OCI-LY1 (cell line): ENCODE data around the gene SULT2B1.

Experiments used
- H2AFZ ChIP-seq: fragments of 200-600 bp; sonication (generic), shearing (Covaris generic); 2 replicates; pipeline ENCODE4 v1.6.0; 2014; ENCODE audit warnings: antibody characterized with exemption, mild to moderate bottlenecking, low read length
- H3F3A ChIP-seq: fragments of 200-600 bp; sonication (generic), shearing (Covaris generic); 2 replicates; pipeline ENCODE4 v1.6.0; 2014; ENCODE audit warnings: mild to moderate bottlenecking, antibody characterized with exemption, low read length, moderate library complexity; ENCODE audit not compliant: insufficient read depth
- H3K27ac ChIP-seq: fragments of 200-600 bp; sonication (generic); 2 replicates; pipeline ENCODE4 v1.5.1; 2014; ENCODE audit warnings: low read length, mixed run types, mild to moderate bottlenecking, low read depth; ENCODE audit not compliant: poor library complexity, severe bottlenecking
- H3K27me3 ChIP-seq: fragments of 200-600 bp; sonication (generic); 2 replicates; pipeline ENCODE4 v1.6.0; 2014; ENCODE audit warnings: antibody characterized with exemption, mild to moderate bottlenecking, low read length, moderate library complexity; ENCODE audit not compliant: insufficient read depth
- H3K36me3 ChIP-seq: fragments of 200-600 bp; sonication (generic); 2 replicates; pipeline ENCODE4 v1.6.1; 2014; ENCODE audit warnings: mild to moderate bottlenecking, antibody characterized with exemption, low read length, moderate library complexity, mixed read lengths; ENCODE audit not compliant: insufficient read depth
- H3K4me1 ChIP-seq: fragments of 200-600 bp; sonication (generic); 2 replicates; pipeline ENCODE4 v1.5.1; 2014; ENCODE audit warnings: mild to moderate bottlenecking, low read length, moderate library complexity; ENCODE audit not compliant: insufficient read depth, severe bottlenecking
- H3K4me2 ChIP-seq: fragments of 200-600 bp; sonication (generic), shearing (Covaris generic); 2 replicates; pipeline ENCODE4 v1.6.1; 2014; ENCODE audit warnings: low read length
- H3K4me3 ChIP-seq: fragments of 200-600 bp; sonication (generic); 2 replicates; pipeline ENCODE4 v1.5.1; 2014; ENCODE audit warnings: low read length, low read depth, mild to moderate bottlenecking, mixed read lengths; ENCODE audit not compliant: poor library complexity, severe bottlenecking
- H3K79me2 ChIP-seq: fragments of 200-600 bp; shearing (Covaris generic); 2 replicates; pipeline ENCODE4 v1.6.1; 2016; ENCODE audit warnings: mixed run types, low read length, mixed read lengths; ENCODE audit not compliant: insufficient read depth
- H3K9ac ChIP-seq: fragments of 200-600 bp; sonication (generic), shearing (Covaris generic); 2 replicates; pipeline ENCODE4 v1.6.1; 2014; ENCODE audit warnings: mild to moderate bottlenecking, low read length, mixed read lengths
- H3K9me2 ChIP-seq: fragments of 200-600 bp; sonication (generic), shearing (Covaris generic); 2 replicates; pipeline ENCODE4 v1.6.1; 2014; ENCODE audit warnings: low read depth, mild to moderate bottlenecking, low read length, mixed read lengths
- H3K9me3 ChIP-seq: fragments of 200-600 bp; shearing (Covaris generic); 2 replicates; pipeline ENCODE4 v1.6.1; 2014; ENCODE audit warnings: low read length, mixed read lengths
- H4K20me1 ChIP-seq: fragments of 200-600 bp; sonication (generic), shearing (Covaris generic); 2 replicates; pipeline ENCODE4 v1.6.0; 2016; ENCODE audit warnings: mild to moderate bottlenecking, low read length; ENCODE audit not compliant: insufficient read depth
- EZH2 ChIP-seq: fragments of 200-600 bp; sonication (generic), shearing (Covaris generic); IDR thresholded peaks from 2 replicates; pipeline ENCODE4 v1.8.0; 2017; ENCODE audit warnings: borderline replicate concordance, mixed run types, mild to moderate bottlenecking, antibody characterized with exemption, low read length, moderate library complexity, mixed read lengths
- TF ChIP-seq, protein P1 (sequence below): fragments of 200-600 bp; sonication (generic), shearing (Covaris generic); IDR thresholded peaks from 2 replicates; pipeline ENCODE4 v1.5.1; 2017; ENCODE audit warnings: mild to moderate bottlenecking, antibody characterized with exemption, low read length, moderate library complexity, mixed read lengths

The SULT2B1 gene

DNA sequence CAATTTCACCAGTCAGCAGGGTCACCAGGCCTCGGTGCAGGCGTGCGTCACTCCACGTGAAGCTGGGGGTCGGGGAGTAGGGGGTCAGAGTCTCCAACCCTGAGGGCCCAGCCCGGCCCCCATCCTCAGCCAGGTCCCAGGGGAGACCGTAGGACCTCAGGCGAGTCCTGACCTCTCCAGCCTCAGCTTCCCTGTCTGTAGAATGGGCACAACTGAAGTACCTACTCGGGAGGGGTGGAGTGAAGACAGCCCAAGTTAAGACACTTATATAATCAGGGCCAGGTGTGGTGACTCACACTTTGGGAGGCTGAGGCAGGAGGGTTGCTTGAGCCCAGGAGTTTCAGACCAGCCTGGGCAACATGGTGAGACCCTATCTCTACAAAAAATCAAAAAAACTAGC is 51.9 kb downstream of the SULT2B1 start:
- no peaks in the 10 kb centered on the region; the same call in 1 of the 2 replicates for H3K27me3 ChIP-seq
- no peak overlapping the region for H3K9ac ChIP-seq

DNA sequence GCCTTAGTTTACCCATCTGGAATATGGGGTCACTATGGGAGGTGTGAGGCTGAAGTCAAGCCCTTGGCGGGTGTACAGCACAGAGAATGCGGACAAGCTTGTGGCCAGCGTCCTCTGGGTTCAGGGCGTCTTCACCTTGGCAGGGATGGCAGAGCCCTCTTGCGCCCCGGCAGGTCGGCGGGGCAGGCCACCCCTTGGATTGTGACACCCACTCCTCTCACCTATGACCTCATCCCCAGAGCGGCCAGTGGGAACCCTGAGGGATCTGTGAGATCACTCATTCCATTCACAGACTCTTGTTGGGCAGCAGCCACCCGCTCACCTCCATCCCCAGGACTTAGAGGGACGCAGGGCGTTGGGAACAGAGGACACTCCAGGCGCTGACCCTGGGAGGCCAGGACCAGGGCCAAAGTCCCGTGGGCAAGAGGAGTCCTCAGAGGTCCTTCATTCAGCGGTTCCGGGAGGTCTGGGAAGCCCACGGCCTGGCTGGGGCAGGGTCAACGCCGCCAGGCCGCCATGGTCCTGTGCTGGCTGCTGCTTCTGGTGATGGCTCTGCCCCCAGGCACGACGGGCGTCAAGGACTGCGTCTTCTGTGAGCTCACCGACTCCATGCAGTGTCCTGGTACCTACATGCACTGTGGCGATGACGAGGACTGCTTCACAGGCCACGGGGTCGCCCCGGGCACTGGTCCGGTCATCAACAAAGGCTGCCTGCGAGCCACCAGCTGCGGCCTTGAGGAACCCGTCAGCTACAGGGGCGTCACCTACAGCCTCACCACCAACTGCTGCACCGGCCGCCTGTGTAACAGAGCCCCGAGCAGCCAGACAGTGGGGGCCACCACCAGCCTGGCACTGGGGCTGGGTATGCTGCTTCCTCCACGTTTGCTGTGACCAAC is 54.7 kb downstream of the SULT2B1 start, which contains the start of gene SPACA4:
TSS of gene SPACA4 (plus strand) at position 280 of the 896 bp plus-strand sequence. CDS start at position 517, 237 bp downstream.
- no peak within 1 kb of the TSS for H3K27ac ChIP-seq
- no peaks in the 10 kb centered on the region for H3K9me2 ChIP-seq
- H3K27me3 ChIP-seq, result no peaks in the 10 kb centered on the region
- no peak within 1 kb of the TSS for H3K4me3 ChIP-seq
- no peaks in the 10 kb centered on the region for H3K9me3 ChIP-seq
- TF ChIP-seq, protein P1, sequence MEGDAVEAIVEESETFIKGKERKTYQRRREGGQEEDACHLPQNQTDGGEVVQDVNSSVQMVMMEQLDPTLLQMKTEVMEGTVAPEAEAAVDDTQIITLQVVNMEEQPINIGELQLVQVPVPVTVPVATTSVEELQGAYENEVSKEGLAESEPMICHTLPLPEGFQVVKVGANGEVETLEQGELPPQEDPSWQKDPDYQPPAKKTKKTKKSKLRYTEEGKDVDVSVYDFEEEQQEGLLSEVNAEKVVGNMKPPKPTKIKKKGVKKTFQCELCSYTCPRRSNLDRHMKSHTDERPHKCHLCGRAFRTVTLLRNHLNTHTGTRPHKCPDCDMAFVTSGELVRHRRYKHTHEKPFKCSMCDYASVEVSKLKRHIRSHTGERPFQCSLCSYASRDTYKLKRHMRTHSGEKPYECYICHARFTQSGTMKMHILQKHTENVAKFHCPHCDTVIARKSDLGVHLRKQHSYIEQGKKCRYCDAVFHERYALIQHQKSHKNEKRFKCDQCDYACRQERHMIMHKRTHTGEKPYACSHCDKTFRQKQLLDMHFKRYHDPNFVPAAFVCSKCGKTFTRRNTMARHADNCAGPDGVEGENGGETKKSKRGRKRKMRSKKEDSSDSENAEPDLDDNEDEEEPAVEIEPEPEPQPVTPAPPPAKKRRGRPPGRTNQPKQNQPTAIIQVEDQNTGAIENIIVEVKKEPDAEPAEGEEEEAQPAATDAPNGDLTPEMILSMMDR, result no peak
- no peaks in the 10 kb centered on the region for H4K20me1 ChIP-seq
- peaks cover 8% of the 10 kb centered on the region for H3K4me1 ChIP-seq
- H3K36me3 ChIP-seq, result no peaks in the 10 kb centered on the region
- H3K79me2 ChIP-seq, result no peaks in the 10 kb centered on the region
- no peak within 1 kb of the TSS for H3K9ac ChIP-seq
- H3K4me2 ChIP-seq, result no peak within 1 kb of the TSS
- no peaks in the 10 kb centered on the region for H3F3A ChIP-seq
- no peak within 1 kb of the TSS for H2AFZ ChIP-seq

More for the DNA sequence above, 51.9 kb downstream of the SULT2B1 start:
- Histone ChIP-seq H3K4me2 (no peak overlapping the region), H3K36me3 (no peaks in the 10 kb centered on the region; the same call in 1 of the 2 replicates), H3K4me3 (no peak overlapping the region), H3F3A (no peaks in the 10 kb centered on the region), H3K79me2 (no peaks in the 10 kb centered on the region), H3K9me3 (no peaks in the 10 kb centered on the region), H4K20me1 (no peaks in the 10 kb centered on the region), H2AFZ (no peak overlapping the region), H3K4me1 (peaks cover 4% of the 10 kb centered on the region), H3K27ac (no peak overlapping the region), H3K9me2 (no peaks in the 10 kb centered on the region)
- TF ChIP-seq, protein P1, result no peak
- no peak for TF ChIP-seq EZH2

DNA sequence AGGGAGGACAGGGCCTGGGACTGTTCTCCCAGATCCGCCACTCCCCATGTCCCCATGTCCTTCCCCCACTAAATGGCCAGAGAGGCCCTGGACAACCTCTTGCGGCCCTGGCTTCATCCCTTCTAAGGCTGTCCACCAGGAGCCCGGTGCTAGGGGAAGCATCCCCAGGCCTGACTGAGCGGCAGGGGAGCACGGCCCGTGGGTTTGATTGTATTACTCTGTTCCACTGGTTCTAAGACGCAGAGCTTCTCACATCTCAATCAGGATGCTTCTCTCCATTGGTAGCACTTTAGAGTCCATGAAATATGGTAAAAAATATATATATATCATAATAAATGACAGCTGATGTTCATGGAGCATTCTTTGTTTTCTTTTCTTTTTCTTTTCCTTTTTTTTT is 55.4 kb downstream of the SULT2B1 start:
- Histone ChIP-seq H3K27ac (no peak overlapping the region), H2AFZ (no peak overlapping the region), H3K4me3 (no peak overlapping the region), H3F3A (no peaks in the 10 kb centered on the region), H3K27me3 (no peaks in the 10 kb centered on the region), H4K20me1 (no peaks in the 10 kb centered on the region), H3K9ac (no peak overlapping the region), H3K4me1 (peaks cover 8% of the 10 kb centered on the region), H3K4me2 (no peak overlapping the region), H3K9me3 (no peaks in the 10 kb centered on the region), H3K9me2 (no peaks in the 10 kb centered on the region), H3K36me3 (no peaks in the 10 kb centered on the region), H3K79me2 (no peaks in the 10 kb centered on the region)
- no peak for TF ChIP-seq EZH2
- TF ChIP-seq, protein P1, result no peak
